NOMO-1 treated with dmso at 0.1 percent for 144 hours (cell line): ENCODE measurements around the gene TEX10.

Experiments
- DNase-seq: peaks from one replicate; lab custom pipeline; 2025; ENCODE audit not compliant: unreplicated experiment; lab: John Stamatoyannopoulos, UW

The TEX10 gene

DNA sequence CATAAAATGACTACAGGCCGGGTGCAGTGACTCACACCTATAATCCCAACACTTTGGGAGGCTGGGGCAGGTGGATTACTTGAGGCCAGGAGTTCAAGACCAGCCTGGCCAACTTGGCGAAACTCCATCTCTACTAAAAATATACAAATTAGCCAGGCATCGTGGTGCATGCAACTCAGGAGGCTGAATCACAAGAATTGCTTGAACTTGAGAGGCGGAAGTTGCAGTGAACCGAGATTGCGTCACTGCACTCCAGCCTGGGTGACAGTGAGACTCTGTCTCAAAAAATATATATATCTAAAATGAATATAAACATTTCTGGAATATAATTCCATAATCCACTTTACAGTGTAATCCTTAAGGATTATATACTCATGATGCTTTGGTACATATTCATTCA, 66.5 kb downstream of the TEX10 start:
- no peak for DNase-seq

DNA sequence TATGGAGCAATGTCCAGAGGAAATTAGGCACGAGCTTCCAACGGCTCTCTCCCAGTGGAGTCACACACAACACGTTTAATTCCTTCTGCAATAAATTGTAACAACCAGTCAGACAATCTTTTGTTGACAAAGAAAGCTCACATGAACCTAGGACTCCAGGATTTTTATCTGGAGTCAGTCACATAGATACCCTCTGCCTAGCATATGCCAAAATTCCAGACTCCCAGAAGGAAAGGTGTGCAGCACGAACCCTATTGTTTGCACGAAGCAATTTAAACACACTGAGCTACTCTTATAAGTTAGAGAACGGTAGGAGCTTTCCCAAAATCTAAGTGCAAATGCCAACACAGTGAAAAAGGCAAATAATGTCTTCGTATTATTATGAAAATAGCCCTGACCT, 67.1 kb downstream of the TEX10 start:
- DNase-seq = no peak

DNA sequence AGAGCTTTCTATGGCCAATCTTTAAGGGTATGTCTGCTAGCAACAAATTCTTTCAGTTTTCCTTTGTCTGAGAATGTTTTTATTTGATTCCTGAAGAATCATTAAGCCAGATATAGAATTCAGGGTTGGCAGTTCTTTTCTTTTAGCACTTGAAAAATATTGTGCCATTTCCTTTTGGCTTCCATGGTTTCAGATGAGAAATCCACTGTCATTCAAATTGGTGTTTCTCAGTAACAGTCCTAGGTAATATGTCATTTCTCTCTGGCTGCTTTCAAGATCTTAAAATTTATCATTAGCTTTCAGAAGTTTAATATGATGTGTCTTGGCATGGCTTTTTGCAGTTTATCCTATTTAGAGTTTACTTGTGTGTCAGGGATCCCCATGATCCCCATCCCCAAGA, 67.7 kb downstream of the TEX10 start:
- DNase-seq = no peak

DNA sequence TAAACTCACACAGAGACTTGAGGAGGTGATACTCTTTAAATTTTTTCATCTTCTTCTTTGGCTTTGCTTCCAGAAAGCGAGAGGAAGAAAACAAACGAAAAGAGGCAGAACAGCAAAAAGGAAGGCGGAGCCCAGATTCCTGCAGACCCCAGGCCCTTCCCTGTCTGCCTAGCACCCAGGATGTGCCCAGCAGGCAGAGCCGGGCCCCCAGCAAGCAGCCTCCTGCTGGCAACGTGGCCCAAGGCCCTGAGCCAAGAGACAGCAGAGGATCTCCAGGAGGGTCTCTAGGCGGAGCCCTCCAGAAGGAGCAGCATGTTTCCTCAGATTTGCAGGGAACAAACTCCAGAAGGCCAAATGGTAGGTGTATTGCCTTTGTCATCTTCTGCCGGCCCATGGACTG, 68.5 kb downstream of the TEX10 start:
- DNase-seq = no peak

DNA sequence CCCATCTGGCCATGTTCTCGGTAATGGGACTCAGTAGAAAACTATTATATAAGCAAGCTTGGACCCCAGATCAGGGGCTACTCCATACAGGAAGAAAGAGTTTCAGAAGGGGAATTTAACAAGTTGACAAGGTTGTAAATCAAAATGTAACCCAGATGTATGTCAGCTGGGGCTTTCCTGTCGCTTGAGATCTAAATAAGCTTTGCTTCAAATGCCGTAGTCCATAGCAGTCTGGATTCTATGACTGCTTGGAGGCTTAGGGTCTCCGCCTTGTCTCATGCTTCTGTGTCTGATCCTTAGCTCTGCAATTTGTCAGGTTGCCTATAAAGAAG, 70.4 kb downstream of the TEX10 start:
- DNase-seq = no peak

DNA sequence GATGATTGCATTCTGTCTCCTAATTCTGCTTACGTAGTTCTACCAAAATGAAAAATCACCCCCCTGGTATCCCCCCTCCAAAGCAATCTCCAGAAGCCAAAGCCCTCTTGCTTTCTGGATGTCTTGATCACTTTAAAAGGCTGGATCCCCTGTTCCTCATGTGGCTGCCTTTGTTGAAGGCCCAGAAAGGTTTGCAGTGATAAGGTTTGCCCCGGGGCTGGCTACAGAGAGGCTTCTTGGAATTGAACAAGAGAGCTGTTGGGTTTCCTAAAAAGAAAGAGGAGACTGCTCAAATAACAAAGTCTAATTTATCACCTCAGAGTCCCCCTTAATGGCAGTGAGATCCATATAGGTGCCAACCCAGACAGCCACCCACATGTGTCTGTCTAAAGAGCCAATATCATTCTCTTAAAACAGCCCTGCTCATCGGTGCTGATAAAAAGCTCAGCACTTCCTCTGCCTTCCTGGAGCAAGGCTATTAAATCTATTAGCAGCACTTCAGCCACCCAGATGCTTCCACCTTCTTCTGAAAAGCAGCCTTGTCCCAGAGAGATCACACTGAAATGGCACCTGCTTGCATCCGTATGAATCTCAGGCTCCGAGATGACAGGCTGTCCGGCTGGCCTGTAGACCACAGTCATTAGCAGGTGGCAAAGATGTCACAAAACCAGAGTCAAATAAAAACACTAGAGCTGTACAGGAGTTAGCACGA, 70.9 kb downstream of the TEX10 start:
- no peak for DNase-seq

DNA sequence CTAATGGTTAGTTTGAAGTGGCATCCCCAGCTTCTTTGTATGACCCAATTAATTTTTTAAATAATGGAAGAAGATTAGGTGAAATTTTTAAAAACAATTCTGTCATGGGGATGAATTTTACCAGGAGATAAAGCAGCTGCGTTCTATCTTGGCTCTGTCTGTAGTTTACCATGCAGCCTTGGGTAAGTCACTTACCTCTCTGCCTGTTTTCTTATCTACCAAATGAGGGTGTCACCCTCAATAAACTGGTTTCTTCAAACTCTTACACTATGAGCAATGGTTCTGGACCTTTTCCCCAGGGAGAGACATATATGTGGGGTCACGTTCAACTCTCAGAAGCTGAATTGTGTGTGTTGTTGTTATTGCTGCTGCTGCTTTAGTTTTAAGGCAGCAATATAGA, 71.7 kb downstream of the TEX10 start:
- DNase-seq = no peak

DNA sequence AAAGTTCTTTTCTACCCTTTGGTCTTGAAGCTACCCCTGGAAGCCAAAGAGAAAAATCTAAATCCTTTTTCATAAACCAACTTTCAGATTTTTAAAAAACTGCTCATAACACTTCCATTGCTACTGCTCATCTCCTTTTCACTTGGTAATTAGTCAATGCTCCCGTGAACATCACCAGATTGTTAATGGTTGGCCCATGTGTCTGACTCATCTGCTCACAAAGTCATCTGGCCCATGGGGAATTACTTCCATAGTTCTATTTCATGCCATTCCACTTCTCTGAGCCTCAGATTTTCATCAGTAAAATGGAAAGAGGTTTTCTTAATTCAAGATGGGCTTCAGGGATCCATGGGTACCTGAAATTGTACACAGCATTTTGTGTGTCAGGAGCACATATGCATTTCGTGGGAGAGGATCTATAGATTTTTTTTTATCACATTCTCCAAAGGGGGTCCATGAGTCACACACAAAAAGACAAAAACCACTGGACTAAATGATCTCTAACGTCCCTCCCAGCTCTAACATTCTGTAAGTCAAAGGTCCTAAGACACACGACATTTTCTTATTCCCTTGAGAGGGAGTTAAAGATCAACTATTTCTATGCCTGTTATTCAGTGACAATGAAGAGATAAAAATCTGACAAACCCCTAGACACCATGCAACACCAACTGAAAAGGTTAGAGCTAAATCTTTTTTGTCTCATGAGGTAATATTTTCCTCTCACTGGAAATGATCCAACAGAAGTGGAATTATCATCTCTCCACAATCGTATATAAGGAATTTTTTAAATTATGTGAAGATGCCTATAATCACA, 75.4 kb downstream of the TEX10 start:
- DNase-seq = no peak

DNA sequence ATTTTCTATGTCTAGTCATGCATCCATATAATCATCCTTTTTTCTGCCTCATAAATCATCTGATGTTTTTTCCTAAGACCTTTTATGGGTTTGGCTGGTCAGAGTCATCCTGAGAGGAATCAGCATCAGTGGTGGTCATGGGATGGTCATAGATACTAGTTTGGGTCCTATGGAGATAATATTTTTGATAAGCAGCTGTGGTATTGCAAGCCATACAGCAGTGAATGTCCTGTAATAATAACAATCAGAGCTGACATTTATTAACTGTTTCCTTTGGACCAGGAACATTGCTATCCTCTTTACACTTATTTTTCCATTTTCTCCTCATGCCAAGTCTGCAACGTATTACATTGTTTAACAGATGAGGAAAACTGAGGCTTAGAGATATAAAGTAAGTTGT, 83.1 kb downstream of the TEX10 start:
- no peak for DNase-seq

DNA sequence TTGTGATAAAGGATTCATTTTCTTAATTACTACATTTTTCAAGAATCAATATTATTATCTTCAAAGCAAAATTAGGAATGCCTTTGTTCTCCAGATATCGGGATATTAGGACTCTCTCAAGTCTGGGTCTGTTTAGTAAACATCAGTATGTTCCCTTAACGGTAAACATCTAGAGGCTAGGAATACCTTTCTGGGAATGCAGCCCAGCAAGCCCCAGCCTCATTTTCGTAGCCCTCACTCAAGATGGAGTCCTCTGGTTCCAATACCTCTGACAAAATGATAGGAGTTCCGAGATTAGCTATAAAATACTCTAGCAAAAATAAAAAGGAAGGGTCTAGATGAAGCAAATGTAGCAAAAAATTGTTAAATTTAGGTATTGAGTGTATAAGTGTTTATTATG, 84.5 kb downstream of the TEX10 start:
- no peak for DNase-seq

DNA sequence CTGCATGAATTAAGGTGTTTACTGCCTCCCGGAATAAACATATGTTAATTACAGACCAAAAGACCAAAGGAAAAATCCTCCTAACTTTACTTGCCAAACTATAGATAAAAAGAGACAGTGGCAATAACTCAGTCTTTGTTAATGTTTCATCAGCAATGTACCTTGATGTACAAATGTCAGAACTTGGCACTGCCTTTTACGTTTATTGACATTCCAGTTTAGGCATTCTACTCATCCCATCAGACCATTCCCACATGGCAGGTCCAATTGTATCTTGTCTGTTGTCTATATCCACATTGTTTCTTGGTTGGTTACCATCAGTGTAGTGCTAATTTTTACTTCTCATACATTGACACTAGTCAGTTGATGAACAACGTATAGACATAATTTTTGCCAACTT, 85.5 kb downstream of the TEX10 start:
- no peak for DNase-seq
